Measurements from ENCODE around the gene CTSL. TPM values are rescaled to one million over a fixed set of nuclear protein-coding genes. Genes with fewer than 3 reads are reported as not detected.

The CTSL gene
- total RNA-seq, 1 experiment from 2014 or later, result 39.7 TPM

- POLR2A ChIA-PET, result no interaction called here
- no peaks in the 10 kb centered on the region for H3K36me3 Mint-ChIP-seq
- H3K27ac Mint-ChIP-seq, result no peak overlapping the region
- CTCF ChIA-PET, result interaction anchor here (1.5 to 1.8 kb wide), 2 partner anchors 38 to 161 kb away, joined by 3 to 4 read pairs; no protein-coding TSS in a partner anchor
- TF ChIP-seq CDX4 (CRISPR knock-in tag; IDR thresholded peaks at IDR 0.05; ENCODE audit: borderline replicate concordance), result no peak
- TF ChIP-seq JAZF1 (CRISPR knock-in tag; IDR thresholded peaks at IDR 0.05), result no peak
- no peak for TF ChIP-seq PRRX2 (CRISPR knock-in tag; IDR thresholded peaks at IDR 0.05)
- no peak for TF ChIP-seq SP1 (CRISPR knock-in tag; conservative IDR thresholded peaks at IDR 0.05)
- TF ChIP-seq TEAD4 (CRISPR knock-in tag; IDR thresholded peaks at IDR 0.05), result no peak
- no peak for TF ChIP-seq ZNF532 (CRISPR knock-in tag; IDR thresholded peaks at IDR 0.05; ENCODE audit: borderline replicate concordance)
- no peak for TF ChIP-seq OVOL2 (CRISPR knock-in tag; IDR thresholded peaks at IDR 0.05; ENCODE audit: borderline replicate concordance)
- no peak for TF ChIP-seq ZNF219 (CRISPR knock-in tag; IDR thresholded peaks at IDR 0.05; ENCODE audit: borderline replicate concordance)
- TF ChIP-seq ATF6 (CRISPR knock-in tag; IDR thresholded peaks at IDR 0.05), result no peak
- TF ChIP-seq AFF4 (CRISPR knock-in tag; IDR thresholded peaks at IDR 0.05; ENCODE audit: borderline replicate concordance), result no peak
- TF ChIP-seq ERG (CRISPR knock-in tag; IDR thresholded peaks at IDR 0.05), result no peak
- no peak for TF ChIP-seq HMGXB4 (CRISPR knock-in tag; IDR thresholded peaks at IDR 0.05)
- no peak for TF ChIP-seq ZNF671 (CRISPR knock-in tag; IDR thresholded peaks at IDR 0.05)
- TF ChIP-seq ZNF416 (CRISPR knock-in tag; IDR thresholded peaks at IDR 0.05), result no peak
- H3K9me3 Mint-ChIP-seq, result no peaks in the 10 kb centered on the region
- no peak overlapping the region for H3K4me3 Mint-ChIP-seq
- H3K27me3 Mint-ChIP-seq (ENCODE audit: low read depth), result peaks cover 27% of the 10 kb centered on the region
- H3K4me1 Mint-ChIP-seq, result peaks cover 4% of the 10 kb centered on the region
- no peak for DNase-seq (ENCODE audit: low spot score)
- no peak for ATAC-seq
Measured at GRCh38 chr9:87722393-87723088, 3.4 kb upstream of the CTSL start.

Data from WTC11 (cell line).